GM20431 (cell line): ENCODE data around the gene CEP57.
"Not testable (repeated sequence)": the region's sequence is repeated elsewhere in the genome, so short reads cannot be mapped to it uniquely, and the experiment has no call there.

Experiments used
- in situ Hi-C: fragments of 300-500 bp; cut with MseI, MboI; formaldehyde crosslinking; loops from one replicate; pipeline ENCODE4 v1.15.0; 2020; ENCODE audit warnings: low sequenced_read_pairs; ENCODE audit not compliant: unreplicated experiment

Gene CEP57

DNA sequence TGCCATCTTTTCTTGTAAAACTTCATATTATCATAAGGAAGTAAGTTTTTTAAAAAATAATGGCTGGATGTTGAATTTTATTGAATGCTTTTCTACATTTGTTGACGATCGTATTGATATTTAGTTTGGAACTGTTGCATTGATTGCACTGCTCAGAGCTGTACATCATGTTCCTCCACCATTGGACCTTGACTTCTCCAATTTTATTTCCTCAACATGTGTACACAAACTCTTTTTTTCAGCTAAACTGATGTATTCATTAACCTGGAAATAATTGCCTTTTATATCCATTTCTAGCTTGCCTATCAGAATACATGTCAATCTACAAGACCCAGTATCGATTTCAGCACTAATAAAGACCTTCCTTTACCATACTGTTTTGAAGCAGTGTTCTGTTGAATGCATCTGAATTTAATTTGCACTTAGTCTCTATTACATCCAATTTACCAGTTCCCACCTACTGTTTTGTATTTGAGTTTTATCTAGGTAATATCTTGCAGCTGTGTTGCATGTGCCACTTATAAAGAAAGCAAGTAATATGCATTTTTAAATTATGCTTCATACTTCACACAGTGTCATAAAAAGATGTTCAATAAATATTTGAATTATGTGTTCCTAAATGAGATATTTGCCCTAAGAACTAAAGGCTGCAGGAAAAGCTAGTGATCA lies 5.5 kb downstream of the CEP57 start:
- in situ Hi-C loops, result no loop called here

- in situ Hi-C loops, result no loop called here
Measured at GRCh38 chr11:95796501-95796900, 6.2 kb downstream of the CEP57 start.

DNA sequence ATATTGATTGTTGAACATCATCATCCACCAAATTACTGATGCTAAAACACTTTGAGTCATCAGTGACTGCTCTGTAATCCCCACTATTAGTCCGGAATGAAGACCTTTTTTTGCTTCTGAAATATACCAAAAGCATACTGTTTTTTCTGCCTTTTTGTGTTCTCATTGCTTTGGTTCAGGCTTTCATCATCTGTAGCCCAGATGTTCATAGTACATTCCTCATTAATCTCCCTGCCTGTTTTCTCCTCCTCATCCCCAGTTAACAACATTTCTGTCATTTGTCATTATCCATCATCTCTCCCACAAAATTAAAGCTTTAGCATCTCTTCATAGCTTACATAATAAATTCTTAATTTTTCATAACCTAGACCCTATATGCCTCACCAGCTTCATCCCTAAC lies 9.2 kb downstream of the CEP57 start:
- in situ Hi-C loops, result no loop called here

GRCh38 chr11:95800438-95800837 lies 10.1 kb downstream of the CEP57 start:
- in situ Hi-C loops, result no loop called here

GRCh38 chr11:95802806-95803205 lies 12.5 kb downstream of the CEP57 start:
- in situ Hi-C loops, result no loop called here

- in situ Hi-C loops, result no loop called here
Measured at GRCh38 chr11:95803973-95804372, 13.7 kb downstream of the CEP57 start.

- in situ Hi-C loops, result no loop called here
Measured at GRCh38 chr11:95805869-95806268, 15.6 kb downstream of the CEP57 start.

- in situ Hi-C loops, result not testable (repeated sequence)
Measured at GRCh38 chr11:95806464-95806863, 16.2 kb downstream of the CEP57 start.

GRCh38 chr11:95811052-95811451 lies 20.8 kb downstream of the CEP57 start:
- in situ Hi-C loops, result not testable (repeated sequence)

DNA sequence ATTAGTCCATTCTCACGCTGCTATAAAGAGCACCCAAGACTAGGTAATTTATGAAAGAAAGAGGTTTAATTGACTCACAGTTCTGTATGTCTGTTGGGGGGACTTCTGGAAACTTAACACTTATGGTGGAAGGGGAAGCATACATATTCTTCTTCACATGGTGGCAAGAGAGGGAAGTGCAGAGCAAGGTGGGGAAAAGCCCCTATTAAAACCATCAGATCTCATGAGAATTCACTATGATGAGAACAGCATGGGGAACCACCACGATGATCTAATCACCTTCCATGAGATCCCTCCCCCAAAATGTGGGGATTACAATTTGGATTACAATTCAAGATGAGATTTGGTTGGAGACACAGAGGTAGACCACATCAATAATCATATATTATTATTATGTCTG lies 25.7 kb downstream of the CEP57 start:
- in situ Hi-C loops, result no loop called here

DNA sequence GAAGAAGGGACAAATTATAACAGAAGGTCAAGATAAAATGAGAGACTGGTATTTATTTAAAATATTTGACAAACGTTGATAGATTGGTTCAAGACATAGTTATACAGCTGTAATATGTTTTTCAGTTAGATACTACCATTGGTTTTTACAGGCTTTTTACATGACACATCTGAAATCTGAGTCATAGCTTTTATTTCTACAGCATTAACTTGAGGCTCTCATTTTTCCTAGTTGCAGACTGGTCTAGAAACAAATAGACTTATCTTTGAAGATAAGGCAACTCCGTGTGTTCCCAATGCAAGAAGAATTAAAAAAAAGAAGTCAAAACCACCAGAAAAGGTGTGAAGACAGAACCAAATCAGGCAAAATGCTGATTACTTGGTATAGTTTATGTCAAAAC lies 31.3 kb downstream of the CEP57 start:
- in situ Hi-C loops, result no loop called here

- in situ Hi-C loops, result loop anchor here (25.0 kb wide), 1 partner anchor 535 kb away; no protein-coding TSS in a partner anchor
Measured at GRCh38 chr11:95827696-95828095, 37.4 kb downstream of the CEP57 start.

DNA sequence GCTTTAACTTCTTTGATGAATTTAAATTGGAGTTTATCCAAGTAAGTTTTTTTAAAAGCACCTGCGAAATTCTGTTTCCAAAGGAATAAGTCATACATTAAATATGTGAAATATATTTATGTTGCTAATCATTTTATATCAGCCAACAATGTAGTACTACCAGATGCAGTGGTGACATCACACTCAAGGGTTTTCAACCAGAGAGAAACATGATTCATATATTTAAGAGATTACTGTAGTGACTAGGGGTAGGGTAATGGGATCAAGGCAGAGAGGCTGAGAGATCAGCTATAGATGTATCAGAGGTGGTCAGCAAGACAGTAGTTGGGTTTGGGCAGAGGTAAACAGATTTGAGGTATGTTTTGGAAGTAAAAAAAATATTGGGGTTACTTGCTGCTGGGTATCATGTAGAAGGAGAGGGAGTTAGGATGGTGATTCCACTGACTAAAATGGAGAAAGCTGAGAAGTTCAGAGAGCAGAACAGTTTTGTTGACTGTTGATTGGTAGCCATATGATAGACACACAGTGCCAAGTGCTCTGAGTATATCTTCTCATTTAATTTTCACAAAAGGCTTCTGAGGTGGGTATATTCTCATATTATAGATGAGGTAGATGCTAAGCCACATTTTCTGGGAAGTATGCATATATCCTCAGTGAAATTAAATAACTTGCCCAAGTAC lies 39.4 kb downstream of the CEP57 start:
- in situ Hi-C loops, result loop anchor here (25.0 kb wide), 1 partner anchor 533 kb away; no protein-coding TSS in a partner anchor

- in situ Hi-C loops, result loop anchor here (25.0 kb wide), 1 partner anchor 531 kb away; no protein-coding TSS in a partner anchor
Measured at GRCh38 chr11:95831198-95831883, 41.0 kb downstream of the CEP57 start.

GRCh38 chr11:95832763-95833162 lies 42.5 kb downstream of the CEP57 start:
- in situ Hi-C loops, result loop anchor here (25.0 kb wide), 1 partner anchor 530 kb away; no protein-coding TSS in a partner anchor

DNA sequence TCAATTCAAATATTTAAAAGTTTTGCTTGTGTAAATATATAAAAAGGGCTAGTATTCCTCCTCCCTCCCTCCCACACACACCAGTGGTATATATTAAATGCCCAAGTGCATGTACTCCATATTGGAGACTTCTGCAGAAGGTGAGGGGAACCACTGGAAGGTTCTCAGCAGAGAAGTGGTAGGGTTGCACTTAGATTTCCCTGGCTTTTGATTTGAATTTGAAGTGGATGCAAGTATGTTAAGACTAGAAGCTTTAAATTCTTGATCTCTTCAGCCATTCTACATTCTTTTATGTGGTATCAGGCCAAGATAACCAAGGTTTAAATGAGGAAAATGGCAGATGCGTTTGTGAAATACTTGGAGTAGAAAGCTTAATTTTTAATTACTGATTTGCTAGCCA lies 43.1 kb downstream of the CEP57 start:
- in situ Hi-C loops, result loop anchor here (25.0 kb wide), 1 partner anchor 529 kb away; no protein-coding TSS in a partner anchor

GRCh38 chr11:95835351-95835750 lies 45.1 kb downstream of the CEP57 start:
- in situ Hi-C loops, result loop anchor here (25.0 kb wide), 1 partner anchor 527 kb away; no protein-coding TSS in a partner anchor

DNA sequence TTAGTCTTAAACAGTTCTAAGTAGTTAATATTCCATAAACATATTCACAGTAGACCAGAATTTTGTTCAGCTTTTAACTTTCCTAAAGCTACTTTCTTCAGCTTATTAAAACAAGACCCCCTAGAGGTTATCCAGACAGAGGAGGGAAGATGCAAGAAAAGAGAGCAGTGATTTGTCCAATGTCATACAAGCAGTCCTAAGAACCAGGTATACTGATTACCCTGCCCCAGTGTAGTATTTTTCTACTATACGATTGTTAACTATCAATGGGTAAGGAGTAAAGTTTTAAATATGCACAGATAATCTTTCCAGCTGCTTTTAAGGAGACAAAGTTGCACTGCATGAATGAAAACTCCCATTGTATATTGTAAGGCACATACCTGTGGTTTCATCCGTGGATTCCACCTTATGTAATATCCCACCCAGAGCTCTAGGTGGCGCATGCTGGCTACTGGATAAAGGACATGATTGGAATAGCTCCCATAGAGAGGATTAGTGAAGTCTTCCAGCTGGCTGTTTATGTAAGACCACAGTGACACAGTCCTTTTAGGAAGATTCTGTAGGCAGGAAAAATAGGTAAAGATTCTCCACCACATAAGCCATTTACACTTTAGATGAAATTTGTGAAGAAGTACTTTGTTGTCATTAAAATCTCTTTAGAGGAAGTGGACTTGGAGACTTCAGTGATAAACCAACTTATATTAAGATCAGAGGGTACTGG lies 45.6 kb downstream of the CEP57 start:
- in situ Hi-C loops, result loop anchor here (25.0 kb wide), 1 partner anchor 526 kb away; no protein-coding TSS in a partner anchor

GRCh38 chr11:95845167-95845566 lies 54.9 kb downstream of the CEP57 start:
- in situ Hi-C loops, result loop anchor here (25.0 kb wide), 1 partner anchor 517 kb away; no protein-coding TSS in a partner anchor
